Sigmoid colon (tissue), 4 donors: Measurements from ENCODE around the gene SLC39A6.

ENCODE experiments used
- POLR2A ChIP-seq, 2 donors: fragments of 450-650 bp; IDR thresholded peaks; one replicate each; pipeline ENCODE4 v1.6.1; 2016; ENCODE audit warnings: antibody characterized with exemption in 2 of 2, mild to moderate bottlenecking in 2 of 2, moderate library complexity in 2 of 2
- POLR2AphosphoS5 ChIP-seq, 4 donors: sonication (generic); formaldehyde crosslinking; IDR thresholded peaks; one replicate each; pipeline ENCODE4 v1.6.1; 2017; ENCODE audit warnings: antibody characterized with exemption in 4 of 4
- TF ChIP-seq, protein P1 (sequence below), 4 experiments: fragments of 450-650 bp in 3 of 4; fragments of 200-600 bp in 1 of 4; IDR thresholded peaks; one replicate each; pipeline ENCODE4 v1.5.1; 2016 to 2019; ENCODE audit warnings: antibody characterized with exemption in 4 of 4, mild to moderate bottlenecking in 3 of 4, moderate library complexity in 2 of 4

DNA sequence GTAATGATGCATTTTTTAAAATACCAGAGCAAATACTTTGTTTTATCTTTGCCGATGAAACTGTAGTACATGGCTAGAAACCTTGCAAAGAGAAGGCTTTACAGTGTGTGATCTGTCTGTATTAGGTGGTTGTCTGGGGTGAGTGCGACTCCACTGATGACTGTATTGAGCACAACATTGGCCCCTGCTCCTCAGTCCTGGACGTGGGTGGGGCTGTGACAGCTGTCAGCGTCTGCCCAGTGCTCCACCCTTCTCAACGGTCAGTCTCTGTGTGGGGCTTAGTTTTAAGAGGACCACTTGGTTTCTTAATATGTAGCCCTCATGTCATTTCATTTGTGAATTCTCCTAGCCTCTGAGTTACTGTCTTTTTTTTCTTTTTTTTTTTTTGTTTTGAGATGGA is 40.8 kb upstream of the SLC39A6 start:
- TF ChIP-seq, protein P1, sequence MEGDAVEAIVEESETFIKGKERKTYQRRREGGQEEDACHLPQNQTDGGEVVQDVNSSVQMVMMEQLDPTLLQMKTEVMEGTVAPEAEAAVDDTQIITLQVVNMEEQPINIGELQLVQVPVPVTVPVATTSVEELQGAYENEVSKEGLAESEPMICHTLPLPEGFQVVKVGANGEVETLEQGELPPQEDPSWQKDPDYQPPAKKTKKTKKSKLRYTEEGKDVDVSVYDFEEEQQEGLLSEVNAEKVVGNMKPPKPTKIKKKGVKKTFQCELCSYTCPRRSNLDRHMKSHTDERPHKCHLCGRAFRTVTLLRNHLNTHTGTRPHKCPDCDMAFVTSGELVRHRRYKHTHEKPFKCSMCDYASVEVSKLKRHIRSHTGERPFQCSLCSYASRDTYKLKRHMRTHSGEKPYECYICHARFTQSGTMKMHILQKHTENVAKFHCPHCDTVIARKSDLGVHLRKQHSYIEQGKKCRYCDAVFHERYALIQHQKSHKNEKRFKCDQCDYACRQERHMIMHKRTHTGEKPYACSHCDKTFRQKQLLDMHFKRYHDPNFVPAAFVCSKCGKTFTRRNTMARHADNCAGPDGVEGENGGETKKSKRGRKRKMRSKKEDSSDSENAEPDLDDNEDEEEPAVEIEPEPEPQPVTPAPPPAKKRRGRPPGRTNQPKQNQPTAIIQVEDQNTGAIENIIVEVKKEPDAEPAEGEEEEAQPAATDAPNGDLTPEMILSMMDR (IDR thresholded peaks at IDR 0.05) = no peak
- TF ChIP-seq POLR2A (IDR thresholded peaks at IDR 0.05) = no peak
- TF ChIP-seq POLR2AphosphoS5 (IDR thresholded peaks at IDR 0.05) = no peak
